Keratinocyte (primary cell): ENCODE results near the gene TEX51. TPM values are rescaled to one million over a fixed set of nuclear protein-coding genes. Genes with fewer than 3 reads are reported as not detected.

Experiments used
- DNase-seq: peaks from one replicate; pipeline ENCODE4 v3.0.0-alpha.2; 2011; ENCODE audit warnings: low read depth, missing footprints, low spot score
- FAIRE-seq: peaks from 2 replicates; lab custom pipeline; 2011; peaks lifted over from hg19 to GRCh38; lab: Jason Lieb, UNC
- H2AFZ ChIP-seq: 2 replicates; pipeline ENCODE4 v1.6.0; 2012; ENCODE audit warnings: low read length, control low read depth, inconsistent platforms; ENCODE audit not compliant: control insufficient read depth
- H3K27ac ChIP-seq: 2 replicates; pipeline ENCODE4 v1.5.1; 2011; ENCODE audit warnings: low read length; ENCODE audit not compliant: control insufficient read depth, insufficient read depth
- H3K27me3 ChIP-seq: 3 replicates; pipeline ENCODE4 v1.6.0; 2011; ENCODE audit warnings: low read length; ENCODE audit not compliant: control insufficient read depth, insufficient read depth; ENCODE audit errors: extremely low read depth
- H3K36me3 ChIP-seq, 2 experiments: 2 replicates in 1 of 2; 3 replicates in 1 of 2; pipeline ENCODE4 v1.5.1; 2011; ENCODE audit warnings: low read length in 2 of 2, mild to moderate bottlenecking in 1 of 2; ENCODE audit not compliant: control insufficient read depth in 2 of 2, insufficient read depth in 2 of 2; ENCODE audit errors: extremely low read depth in 1 of 2
- H3K4me1 ChIP-seq: 3 replicates; pipeline ENCODE4 v1.5.1; 2011; ENCODE audit warnings: low read length; ENCODE audit not compliant: control insufficient read depth, insufficient read depth; ENCODE audit errors: extremely low read depth
- H3K4me2 ChIP-seq: 3 replicates; pipeline ENCODE4 v1.6.0; 2011; ENCODE audit warnings: low read depth, low read length; ENCODE audit not compliant: control insufficient read depth, insufficient read depth; ENCODE audit errors: extremely low read depth
- H3K4me3 ChIP-seq, 3 experiments: fragments of 200-600 bp in 1 of 3; sonication (generic) in 1 of 3; 2 replicates in 2 of 3; 3 replicates in 1 of 3; pipeline ENCODE4 v1.5.1; 2011 to 2016; ENCODE audit warnings: low read length in 3 of 3, mild to moderate bottlenecking in 3 of 3, control low read depth in 2 of 3, inconsistent platforms in 1 of 3, low read depth in 1 of 3, mixed read lengths in 1 of 3, mixed run types in 1 of 3, moderate library complexity in 1 of 3; ENCODE audit not compliant: control insufficient read depth in 2 of 3, insufficient read depth in 2 of 3; ENCODE audit errors: extremely low read depth in 1 of 3
- H3K79me2 ChIP-seq: 2 replicates; pipeline ENCODE4 v1.6.0; 2012; ENCODE audit warnings: low read length; ENCODE audit not compliant: control insufficient read depth, insufficient read depth
- H3K9ac ChIP-seq: 3 replicates; pipeline ENCODE4 v1.6.0; 2011; ENCODE audit warnings: low read length; ENCODE audit not compliant: control insufficient read depth, insufficient read depth; ENCODE audit errors: extremely low read depth
- H3K9me1 ChIP-seq: 3 replicates; pipeline ENCODE4 v1.6.0; 2011; ENCODE audit warnings: low read length; ENCODE audit not compliant: control insufficient read depth, insufficient read depth; ENCODE audit errors: extremely low read depth
- H3K9me3 ChIP-seq: 2 replicates; pipeline ENCODE4 v1.5.1; 2012; ENCODE audit warnings: low read depth, low read length; ENCODE audit not compliant: control insufficient read depth
- H4K20me1 ChIP-seq: 3 replicates; pipeline ENCODE4 v1.6.0; 2011; ENCODE audit warnings: low read length; ENCODE audit not compliant: control insufficient read depth, insufficient read depth; ENCODE audit errors: extremely low read depth
- EZH2 ChIP-seq: IDR thresholded peaks from one replicate; pipeline ENCODE4 v1.6.1; 2012; ENCODE audit warnings: inconsistent platforms, mild to moderate bottlenecking, low read length, moderate library complexity
- dilution Hi-C: fragments of 300-500 bp; cut with MboI; formaldehyde crosslinking; loops from one replicate; pipeline ENCODE4 v1.7.0; 2020; ENCODE audit warnings: low sequenced_read_pairs; ENCODE audit not compliant: extremely low pct_ligation_motif_present
- polyA plus RNA-seq, 5 experiments: library from polyadenylated mRNA; depleted of rRNA in 3 of 5; stranded (reverse) in 3 of 5; stranded (forward) in 1 of 5; unstranded in 1 of 5; fragments of >200 nt; gene quantifications; 1 replicate in 1 of 5; 2 replicates in 3 of 5; 3 replicates in 1 of 5; pipeline versions ENCODE4 v1.2.1 to v1.2.3, GENCODE V29; 2011 to 2012; ENCODE audit warnings: missing spikeins in 2 of 5, low read depth in 1 of 5, low replicate concordance in 1 of 5
- TF ChIP-seq, protein P1 (sequence below), 3 experiments: IDR thresholded peaks in 1 of 3; conservative IDR thresholded peaks in 1 of 3; optimal IDR thresholded peaks in 1 of 3; 2 replicates in 2 of 3; 3 replicates in 1 of 3; pipeline versions ENCODE3 to v1.5.1; 2011; ENCODE audit warnings: low read length in 3 of 3, mild to moderate bottlenecking in 3 of 3, moderate library complexity in 2 of 3, control low read depth in 1 of 3, inconsistent platforms in 1 of 3; ENCODE audit not compliant: insufficient read depth in 2 of 3; ENCODE audit errors: extremely low read depth in 1 of 3

TEX51 gene
- polyA plus RNA-seq, 1 donor (not counting 4 experiments of a cell fraction or from before 2014, with no cell fraction given), result not detected

DNA sequence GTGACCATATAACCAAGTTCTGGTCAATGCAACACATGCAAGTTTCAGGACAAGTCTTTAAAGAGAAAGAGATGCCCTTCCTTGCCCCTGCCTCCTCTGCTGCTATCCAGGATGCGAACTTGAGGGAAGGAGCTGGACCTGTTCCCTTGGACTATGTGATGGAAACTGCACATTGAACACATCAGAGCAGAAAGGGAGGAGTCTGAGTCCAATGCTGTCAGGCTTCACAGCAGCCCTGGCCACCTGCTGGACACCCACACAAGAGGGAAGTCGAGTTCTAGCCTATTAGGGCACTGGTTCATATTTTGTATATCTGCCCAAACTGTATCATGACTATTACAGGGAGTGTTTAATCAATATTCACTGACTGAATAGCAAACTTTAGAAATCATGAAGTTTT lies 38.3 kb upstream of the TEX51 start:
- Histone ChIP-seq H3K36me3 (no peaks in the 10 kb centered on the region), H3K9ac (no peak overlapping the region), H3K27ac (no peak overlapping the region), H3K4me2 (no peak overlapping the region), H3K4me1 (no peaks in the 10 kb centered on the region), H3K9me1 (no peaks in the 10 kb centered on the region), H3K79me2 (no peaks in the 10 kb centered on the region), H3K27me3 (no peaks in the 10 kb centered on the region), H4K20me1 (no peaks in the 10 kb centered on the region), H3K9me3 (no peaks in the 10 kb centered on the region), H3K4me3 (no peak overlapping the region), H2AFZ (no peak overlapping the region)
- FAIRE-seq, result no peak
- no peak for DNase-seq
- dilution Hi-C loops, result no loop called here
- TF ChIP-seq, protein P1, sequence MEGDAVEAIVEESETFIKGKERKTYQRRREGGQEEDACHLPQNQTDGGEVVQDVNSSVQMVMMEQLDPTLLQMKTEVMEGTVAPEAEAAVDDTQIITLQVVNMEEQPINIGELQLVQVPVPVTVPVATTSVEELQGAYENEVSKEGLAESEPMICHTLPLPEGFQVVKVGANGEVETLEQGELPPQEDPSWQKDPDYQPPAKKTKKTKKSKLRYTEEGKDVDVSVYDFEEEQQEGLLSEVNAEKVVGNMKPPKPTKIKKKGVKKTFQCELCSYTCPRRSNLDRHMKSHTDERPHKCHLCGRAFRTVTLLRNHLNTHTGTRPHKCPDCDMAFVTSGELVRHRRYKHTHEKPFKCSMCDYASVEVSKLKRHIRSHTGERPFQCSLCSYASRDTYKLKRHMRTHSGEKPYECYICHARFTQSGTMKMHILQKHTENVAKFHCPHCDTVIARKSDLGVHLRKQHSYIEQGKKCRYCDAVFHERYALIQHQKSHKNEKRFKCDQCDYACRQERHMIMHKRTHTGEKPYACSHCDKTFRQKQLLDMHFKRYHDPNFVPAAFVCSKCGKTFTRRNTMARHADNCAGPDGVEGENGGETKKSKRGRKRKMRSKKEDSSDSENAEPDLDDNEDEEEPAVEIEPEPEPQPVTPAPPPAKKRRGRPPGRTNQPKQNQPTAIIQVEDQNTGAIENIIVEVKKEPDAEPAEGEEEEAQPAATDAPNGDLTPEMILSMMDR (optimal IDR thresholded peaks at IDR 0.05 in 1 of 3, IDR thresholded peaks at IDR 0.05 in 1 of 3, conservative IDR thresholded peaks at IDR 0.05 in 1 of 3; ENCODE audit: extremely low read depth in 1 of 3, insufficient read depth in 2 of 3, low read length in 3 of 3), result no peak
- no peak for TF ChIP-seq EZH2

DNA sequence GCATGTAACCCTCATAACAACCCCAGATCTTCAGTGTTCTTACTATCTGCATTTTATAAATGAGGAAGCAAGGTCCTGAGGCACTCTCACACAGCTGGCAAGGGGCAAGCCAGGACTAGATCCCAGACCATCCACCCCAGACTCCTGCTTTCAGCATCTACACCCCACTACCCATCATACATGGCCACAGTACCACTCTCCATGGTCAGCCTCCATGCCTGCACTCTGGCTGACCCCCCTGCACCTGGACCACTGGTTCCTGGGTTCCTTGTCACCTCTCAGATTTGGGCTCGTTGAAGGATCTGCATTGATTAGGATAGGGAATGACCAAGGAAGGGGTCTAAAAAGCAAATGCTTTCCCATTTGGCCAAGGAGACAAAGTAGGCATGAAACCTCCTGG lies 36.0 kb upstream of the TEX51 start:
- DNase-seq (no peak), FAIRE-seq (no peak)
- no peak overlapping the region for H3K27ac ChIP-seq
- H3K4me2 ChIP-seq, result no peak overlapping the region
- no peaks in the 10 kb centered on the region for H3K79me2 ChIP-seq
- H3K27me3 ChIP-seq, result no peaks in the 10 kb centered on the region
- TF ChIP-seq, protein P1 (optimal IDR thresholded peaks at IDR 0.05 in 1 of 3, IDR thresholded peaks at IDR 0.05 in 1 of 3, conservative IDR thresholded peaks at IDR 0.05 in 1 of 3; ENCODE audit: extremely low read depth in 1 of 3, insufficient read depth in 2 of 3, low read length in 3 of 3), result no peak
- H3K9ac ChIP-seq, result no peak overlapping the region
- H3K9me1 ChIP-seq, result no peaks in the 10 kb centered on the region
- H3K4me1 ChIP-seq, result no peaks in the 10 kb centered on the region
- dilution Hi-C loops, result no loop called here
- H3K4me3 ChIP-seq, result no peak overlapping the region
- H2AFZ ChIP-seq, result no peak overlapping the region
- H3K36me3 ChIP-seq, result no peaks in the 10 kb centered on the region
- H4K20me1 ChIP-seq, result no peaks in the 10 kb centered on the region
- H3K9me3 ChIP-seq, result no peaks in the 10 kb centered on the region
